HEK293T (cell line): ENCODE data around the gene BRAF.

Experiments
- TARDBP ChIP-seq: fragments of 450-650 bp; IDR thresholded peaks from 2 replicates; pipeline ENCODE4 v1.6.1; 2016
- TF ChIP-seq, protein P1 (sequence below): fragments of 450-650 bp; IDR thresholded peaks from 2 replicates; pipeline ENCODE4 v1.6.1; 2016

- TF ChIP-seq, protein P1, sequence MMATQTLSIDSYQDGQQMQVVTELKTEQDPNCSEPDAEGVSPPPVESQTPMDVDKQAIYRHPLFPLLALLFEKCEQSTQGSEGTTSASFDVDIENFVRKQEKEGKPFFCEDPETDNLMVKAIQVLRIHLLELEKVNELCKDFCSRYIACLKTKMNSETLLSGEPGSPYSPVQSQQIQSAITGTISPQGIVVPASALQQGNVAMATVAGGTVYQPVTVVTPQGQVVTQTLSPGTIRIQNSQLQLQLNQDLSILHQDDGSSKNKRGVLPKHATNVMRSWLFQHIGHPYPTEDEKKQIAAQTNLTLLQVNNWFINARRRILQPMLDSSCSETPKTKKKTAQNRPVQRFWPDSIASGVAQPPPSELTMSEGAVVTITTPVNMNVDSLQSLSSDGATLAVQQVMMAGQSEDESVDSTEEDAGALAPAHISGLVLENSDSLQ: no peak
- no peak for TF ChIP-seq TARDBP
Observed at GRCh38 chr7:140881507-140882228, 43.1 kb downstream of the BRAF start.
